Caco-2 (cell line): ENCODE measurements around the gene ABCB8. TPM values are rescaled to one million over a fixed set of nuclear protein-coding genes. Genes with fewer than 3 reads are reported as not detected.

Experiments used
- BruUV-seq: library from RNA; stranded (reverse); fragments of 400-500 nt; replicated peaks from 2 replicates; lab custom pipeline; 2021; lab: Mats Ljungman, UMichigan
- CTCF ChIA-PET: fragments of 300-600 bp; sonication (Branson Sonifier 250); formaldehyde crosslinking; loops from one replicate; lab custom pipeline; 2022; ENCODE audit warnings: antibody characterized with exemption; lab: Charles Lee
- POLR2A ChIA-PET: fragments of 300-600 bp; sonication (Branson Sonifier 250); formaldehyde crosslinking; loops from one replicate; lab custom pipeline; 2022; ENCODE audit warnings: antibody characterized with exemption; lab: Charles Lee
- DNase-seq, 2 experiments: peaks; one replicate each; pipeline versions ENCODE4 v3.0.0 to v3.0.0-alpha.2; 2020 to 2022
- H3K27me3 ChIP-seq: replicated peaks from 2 replicates; pipeline ENCODE4 v1.6.0; 2011; ENCODE audit warnings: low read length; ENCODE audit not compliant: control insufficient read depth, insufficient read depth
- H3K36me3 ChIP-seq: 2 replicates; pipeline ENCODE4 v1.5.1; 2011; ENCODE audit warnings: low read length; ENCODE audit not compliant: control insufficient read depth, insufficient read depth
- H3K4me1 ChIP-seq: fragments of 250-450 bp; sonication (Bioruptor Pico); 2 replicates; pipeline ENCODE4 v1.5.1; 2020; ENCODE audit warnings: mild to moderate bottlenecking
- H3K4me3 ChIP-seq: 2 replicates; pipeline ENCODE4 v1.5.1; 2011; ENCODE audit warnings: low read depth, mild to moderate bottlenecking, control low read depth, low read length
- H3K9me3 ChIP-seq: fragments of 250-450 bp; sonication (Bioruptor Pico); 2 replicates; pipeline ENCODE4 v1.5.1; 2020; ENCODE audit warnings: mild to moderate bottlenecking, moderate library complexity
- H3K27ac Mint-ChIP-seq: one replicate; pipeline ENCODE4 v1.8.0; 2022; ENCODE audit warnings: mixed read lengths; ENCODE audit not compliant: unreplicated experiment
- H3K27me3 Mint-ChIP-seq: one replicate; pipeline ENCODE4 v1.8.0; 2022; ENCODE audit warnings: mixed read lengths; ENCODE audit not compliant: insufficient read depth, unreplicated experiment
- H3K36me3 Mint-ChIP-seq: one replicate; pipeline ENCODE4 v1.8.0; 2022; ENCODE audit warnings: mild to moderate bottlenecking, mixed read lengths; ENCODE audit not compliant: insufficient read depth, unreplicated experiment
- H3K4me1 Mint-ChIP-seq: one replicate; pipeline ENCODE4 v1.8.0; 2022; ENCODE audit warnings: low read depth, mixed read lengths; ENCODE audit not compliant: unreplicated experiment
- H3K4me3 Mint-ChIP-seq: one replicate; pipeline ENCODE4 v1.8.0; 2022; ENCODE audit warnings: mild to moderate bottlenecking, moderate library complexity, mixed read lengths; ENCODE audit not compliant: unreplicated experiment
- H3K9me3 Mint-ChIP-seq: one replicate; pipeline ENCODE4 v1.8.0; 2022; ENCODE audit warnings: mixed read lengths; ENCODE audit not compliant: unreplicated experiment
- CTCF ChIP-seq, 2 experiments: fragments of 200-600 bp in 1 of 2; IDR thresholded peaks; 1 replicate in 1 of 2; 2 replicates in 1 of 2; pipeline versions ENCODE4 v1.5.1 to v1.8.0; 2011 to 2022; ENCODE audit warnings: antibody characterized with exemption in 1 of 2, control low read depth in 1 of 2, inconsistent platforms in 1 of 2, low read depth in 1 of 2, low read length in 1 of 2, mild to moderate bottlenecking in 1 of 2, moderate library complexity in 1 of 2; ENCODE audit not compliant: insufficient read depth in 1 of 2, severe bottlenecking in 1 of 2, unreplicated experiment in 1 of 2
- intact Hi-C: fragments of 100-400 bp; cut with micrococcal nuclease; formaldehyde crosslinking; loops from one replicate; pipeline ENCODE4 v1.10.0; 2022; ENCODE audit not compliant: unreplicated experiment
- total RNA-seq: library from RNA; stranded (reverse); gene quantifications from 2 replicates; pipeline ENCODE4 v1.2.3, GENCODE V29; 2022

The ABCB8 gene
- total RNA-seq, 1 experiment from 2014 or later, result 30.8 TPM

- no peaks in the 10 kb centered on the region for H3K27me3 Mint-ChIP-seq
- no peak for TF ChIP-seq CTCF (IDR thresholded peaks at IDR 0.05; ENCODE audit: insufficient read depth in 1 of 2, low read depth in 1 of 2, low read length in 1 of 2, severe bottlenecking in 1 of 2, unreplicated experiment in 1 of 2)
- BruUV-seq, result no TSS peak
Observed at GRCh38 chr7:151061213-151062110, 33.2 kb downstream of the ABCB8 start.

GRCh38 chr7:151062111-151062398 lies 33.8 kb downstream of the ABCB8 start:
- Mint-ChIP-seq H3K4me3 (peak overlapping the region; percentile 95), H3K9me3 (no peaks in the 10 kb centered on the region), H3K27ac (peak overlapping the region; percentile 51), H3K27me3 (no peaks in the 10 kb centered on the region), H3K36me3 (peaks cover 56% of the 10 kb centered on the region), H3K4me1 (peaks cover 19% of the 10 kb centered on the region)
- Histone ChIP-seq H3K27me3 (no peaks in the 10 kb centered on the region), H3K9me3 (no peaks in the 10 kb centered on the region), H3K4me1 (peaks cover 29% of the 10 kb centered on the region), H3K4me3 (peak overlapping the region; percentile 0; the same call in 1 of the 2 replicates), H3K36me3 (peaks cover 5% of the 10 kb centered on the region)
- ChIA-PET CTCF (interaction anchor here (0.6 to 2.0 kb wide), 10 partner anchors 18 to 1554 kb away, joined by 3 to 21 read pairs (median 6); partner anchors contain the start of genes ABCB8 and FASTK), POLR2A (interaction anchor here (0.5 to 2.1 kb wide), 8 partner anchors 14 to 165 kb away, joined by 3 to 25 read pairs (median 6); partner anchors contain the start of genes ABCB8, ABCF2, FASTK and TMUB1)
- intact Hi-C loops, result loop anchor here (1.0 kb wide), 3 partner anchors 18 to 51 kb away; partner anchors contain the start of genes ABCB8 and FASTK
- BruUV-seq, result no TSS peak
- no peak for DNase-seq
- no peak for TF ChIP-seq CTCF (IDR thresholded peaks at IDR 0.05; ENCODE audit: insufficient read depth in 1 of 2, low read depth in 1 of 2, low read length in 1 of 2, severe bottlenecking in 1 of 2, unreplicated experiment in 1 of 2)

More at GRCh38 chr7:151061213-151062110, 33.2 kb downstream of the ABCB8 start:
- no peaks in the 10 kb centered on the region for H3K9me3 Mint-ChIP-seq
- ChIA-PET CTCF (interaction anchor here (0.6 to 2.0 kb wide), 11 partner anchors 17 to 1553 kb away, joined by 3 to 21 read pairs (median 5); partner anchors contain the start of genes ABCB8 and FASTK), POLR2A (interaction anchor here (0.5 to 2.1 kb wide), 6 partner anchors 15 to 44 kb away, joined by 3 to 25 read pairs (median 14); partner anchors contain the start of genes ABCB8, FASTK and TMUB1)
- Histone ChIP-seq H3K36me3 (peaks cover 5% of the 10 kb centered on the region), H3K4me3 (peak overlapping the region; percentile 0; the same call in 1 of the 2 replicates), H3K27me3 (no peaks in the 10 kb centered on the region), H3K4me1 (peaks cover 30% of the 10 kb centered on the region), H3K9me3 (no peaks in the 10 kb centered on the region)
- peaks cover 52% of the 10 kb centered on the region for H3K36me3 Mint-ChIP-seq
- peak overlapping the region; percentile 51 for H3K27ac Mint-ChIP-seq
- H3K4me3 Mint-ChIP-seq, result peak overlapping the region; percentile 95
- no peak for DNase-seq
- H3K4me1 Mint-ChIP-seq, result peaks cover 25% of the 10 kb centered on the region
- intact Hi-C loops, result loop anchor here (1.0 kb wide), 3 partner anchors 19 to 52 kb away; partner anchors contain the start of genes ABCB8 and FASTK
